ENCODE measurements around the gene WNT6.

Gene WNT6

GRCh38 chr2:218858671-218859555, 692 bp upstream of the WNT6 start:
- no peak for DNase-seq

- DNase-seq = peak in 1 of 2 experiments; percentile 8
Measured at GRCh38 chr2:218859988-218860831, 605 bp downstream of the WNT6 start.

- DNase-seq = peak; percentile 85 to 91
Measured at GRCh38 chr2:218860950-218861381, 1.4 kb downstream of the WNT6 start.

GRCh38 chr2:218861645-218862318, 2.2 kb downstream of the WNT6 start:
- DNase-seq = no peak

- no peak for DNase-seq
Measured at GRCh38 chr2:218863021-218863520, 3.5 kb downstream of the WNT6 start.

GRCh38 chr2:218865396-218865795, 5.8 kb downstream of the WNT6 start:
- no peak for DNase-seq

GRCh38 chr2:218865999-218866398, 6.4 kb downstream of the WNT6 start:
- DNase-seq = no peak

- no peak for DNase-seq
Measured at GRCh38 chr2:218867900-218868299, 8.3 kb downstream of the WNT6 start.

- no peak for DNase-seq
Measured at GRCh38 chr2:218869064-218869463, 9.5 kb downstream of the WNT6 start.

- no peak for DNase-seq
Measured at GRCh38 chr2:218870984-218871344, 11.4 kb downstream of the WNT6 start.

GRCh38 chr2:218871345-218872302, 12.0 kb downstream of the WNT6 start:
- DNase-seq = no peak

GRCh38 chr2:218872645-218873358, 13.2 kb downstream of the WNT6 start:
- DNase-seq = no peak

GRCh38 chr2:218873359-218874194, 14.0 kb downstream of the WNT6 start:
- no peak for DNase-seq

GRCh38 chr2:218875692-218876246, 16.2 kb downstream of the WNT6 start:
- DNase-seq = no peak

- peak; percentile 52 to 85 for DNase-seq
Measured at GRCh38 chr2:218876562-218877219, 17.1 kb downstream of the WNT6 start.

- DNase-seq = no peak
Measured at GRCh38 chr2:218877331-218877730, 17.7 kb downstream of the WNT6 start.

- DNase-seq = no peak
Measured at GRCh38 chr2:218877891-218878290, 18.3 kb downstream of the WNT6 start.

- no peak for DNase-seq
Measured at GRCh38 chr2:218878486-218878885, 18.9 kb downstream of the WNT6 start.

All from NCI-H526 (cell line).